Measurements from ENCODE around the gene MYADM. TPM values are rescaled to one million over a fixed set of nuclear protein-coding genes. Genes with fewer than 3 reads are reported as not detected.

The MYADM gene
- polyA plus RNA-seq, 6 donors from 2014 or later, result 13.8 to 56.4 (median 34.9) TPM

GRCh38 chr19:53912653-53913052 is 45.0 kb downstream of the MYADM start:
- no peak overlapping the region for H3K4me3 Mint-ChIP-seq
- ATAC-seq (ENCODE audit: low read depth in 2 of 2) (no peak), DNase-seq (no peak)
- H3K4me1 Mint-ChIP-seq, result peaks cover 18 to 28% (median 20%) of the 10 kb centered on the region in 3 donors
- H3K27me3 Mint-ChIP-seq, result peaks cover 64 to 91% (median 69%) of the 10 kb centered on the region in 3 donors
- peaks cover 0 to 48% of the 10 kb centered on the region in 2 donors for H3K36me3 Mint-ChIP-seq
- no peak overlapping the region for H3K27ac Mint-ChIP-seq
- H3K9me3 Mint-ChIP-seq, result peaks cover 2 to 15% (median 12%) of the 10 kb centered on the region in 7 donors

GRCh38 chr19:53915000-53915399 is 47.3 kb downstream of the MYADM start:
- ATAC-seq (ENCODE audit: low read depth in 2 of 2), result peak in 1 of 2 donors; percentile 28
- H3K4me1 Mint-ChIP-seq, result peaks cover 1 to 7% (median 3%) of the 10 kb centered on the region in 3 donors
- peak overlapping the region in 1 of 6 donors; percentile 19 for H3K27ac Mint-ChIP-seq
- no peak for DNase-seq
- H3K4me3 Mint-ChIP-seq, result peak overlapping the region in 2 of 8 donors; percentile 16 to 75
- H3K9me3 Mint-ChIP-seq, result peaks cover 0 to 12% (median 8%) of the 10 kb centered on the region in 7 donors
- peaks cover 48 to 75% (median 50%) of the 10 kb centered on the region in 3 donors for H3K27me3 Mint-ChIP-seq
- peaks cover 0 to 27% of the 10 kb centered on the region in 2 donors for H3K36me3 Mint-ChIP-seq

- Mint-ChIP-seq H3K9me3 (peaks cover 0 to 12% (median 8%) of the 10 kb centered on the region in 7 donors), H3K27ac (no peak overlapping the region), H3K4me3 (no peak overlapping the region), H3K36me3 (peaks cover 0 to 19% of the 10 kb centered on the region in 2 donors), H3K4me1 (no peaks in the 10 kb centered on the region), H3K27me3 (peaks cover 37 to 65% (median 41%) of the 10 kb centered on the region in 3 donors)
- DNase-seq, result no peak
- ATAC-seq (ENCODE audit: low read depth in 2 of 2), result no peak
Observed at GRCh38 chr19:53916004-53916403, 48.3 kb downstream of the MYADM start.

- H3K4me3 Mint-ChIP-seq, result no peak overlapping the region
- no peaks in the 10 kb centered on the region for H3K4me1 Mint-ChIP-seq
- ATAC-seq (ENCODE audit: low read depth in 2 of 2), result no peak
- H3K27ac Mint-ChIP-seq, result no peak overlapping the region
- H3K27me3 Mint-ChIP-seq, result peaks cover 24 to 51% (median 29%) of the 10 kb centered on the region in 3 donors
- H3K36me3 Mint-ChIP-seq, result peaks cover 0 to 12% of the 10 kb centered on the region in 2 donors
- H3K9me3 Mint-ChIP-seq, result peaks cover 0 to 9% (median 7%) of the 10 kb centered on the region in 7 donors
- no peak for DNase-seq
Observed at GRCh38 chr19:53917356-53917755, 49.7 kb downstream of the MYADM start.

Other genes with a start within 250 kb of the MYADM start
- not detected for gene DPRX, start 235.9 kb upstream of the MYADM start, polyA plus RNA-seq (ENCODE audit: low read depth in 6 of 6)
- under 1 TPM in 5 of 6 donors, not detected in 1; 0.06 to 0.13 (median 0.11) TPM for gene NLRP12, start 43.6 kb upstream of the MYADM start, polyA plus RNA-seq (ENCODE audit: low read depth in 6 of 6)
- under 1 TPM in 2 of 6 donors, not detected in 4; 0.31 to 0.35 TPM for gene PRKCG, start 14.3 kb downstream of the MYADM start, polyA plus RNA-seq (ENCODE audit: low read depth in 6 of 6)
- not detected for gene CACNG7, start 41.4 kb downstream of the MYADM start, polyA plus RNA-seq (ENCODE audit: low read depth in 6 of 6)
- not detected for gene CACNG8, start 95.1 kb downstream of the MYADM start, polyA plus RNA-seq (ENCODE audit: low read depth in 6 of 6)
- gene CACNG6, start 123.8 kb downstream of the MYADM start, polyA plus RNA-seq (ENCODE audit: low read depth in 6 of 6), result not detected
- gene VSTM1, start 196.0 kb downstream of the MYADM start, polyA plus RNA-seq (ENCODE audit: low read depth in 6 of 6), result under 1 TPM in 1 of 6 donors, not detected in 5; 0.89 TPM
- not detected for gene TARM1, start 213.5 kb downstream of the MYADM start, polyA plus RNA-seq (ENCODE audit: low read depth in 6 of 6)
- under 1 TPM in 1 of 6 donors, not detected in 5; 0.73 TPM for gene OSCAR, start 232.9 kb downstream of the MYADM start, polyA plus RNA-seq (ENCODE audit: low read depth in 6 of 6)
- gene NDUFA3, start 235.0 kb downstream of the MYADM start, polyA plus RNA-seq (ENCODE audit: low read depth in 6 of 6), result 100 to 1,000 TPM; 288 to 486 (median 357) TPM
- 10 to 100 TPM in 2 of 6 donors, 1 to 10 TPM in 4; 7.2 to 11.6 (median 9.2) TPM for gene TFPT, start 247.8 kb downstream of the MYADM start, polyA plus RNA-seq (ENCODE audit: low read depth in 6 of 6)
- 10 to 100 TPM; 59.3 to 83.7 (median 62.6) TPM for gene PRPF31, start 247.9 kb downstream of the MYADM start, polyA plus RNA-seq (ENCODE audit: low read depth in 6 of 6)